GM21528 (cell line): Measurements from ENCODE around the gene DERA.
"Not testable (repeated sequence)": the region's sequence is repeated elsewhere in the genome, so short reads cannot be mapped to it uniquely, and the experiment has no call there.

Experiments
- ATAC-seq: cut with Tn5 transposase; IDR thresholded peaks from one replicate; pipeline ENCODE4 v1.9.1; 2021; ENCODE audit warnings: mild to moderate bottlenecking, moderate library complexity; ENCODE audit not compliant: unreplicated experiment, low FRiP score

Gene DERA

DNA sequence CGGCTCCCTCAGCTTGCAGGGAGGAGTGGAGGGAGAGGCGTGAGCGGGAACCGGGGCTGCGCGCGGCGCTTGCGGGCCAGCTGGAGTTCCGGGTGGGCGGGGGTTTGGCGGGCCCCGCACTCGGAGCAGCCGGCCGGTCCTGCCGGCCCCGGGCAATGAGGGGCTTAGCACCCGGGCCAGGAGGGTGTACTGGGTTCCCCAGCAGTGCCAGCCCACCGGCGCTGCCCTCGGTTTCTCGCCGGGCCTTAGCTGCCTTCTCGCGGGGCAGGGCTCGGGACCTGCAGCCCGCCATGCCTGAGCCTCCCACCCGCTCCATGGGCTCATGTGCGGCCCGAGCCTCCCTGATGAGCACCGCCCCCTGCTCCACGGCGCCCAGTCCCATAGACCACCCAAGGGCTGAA, 146.2 kb downstream of the DERA start:
- ATAC-seq, result not testable (repeated sequence)

DNA sequence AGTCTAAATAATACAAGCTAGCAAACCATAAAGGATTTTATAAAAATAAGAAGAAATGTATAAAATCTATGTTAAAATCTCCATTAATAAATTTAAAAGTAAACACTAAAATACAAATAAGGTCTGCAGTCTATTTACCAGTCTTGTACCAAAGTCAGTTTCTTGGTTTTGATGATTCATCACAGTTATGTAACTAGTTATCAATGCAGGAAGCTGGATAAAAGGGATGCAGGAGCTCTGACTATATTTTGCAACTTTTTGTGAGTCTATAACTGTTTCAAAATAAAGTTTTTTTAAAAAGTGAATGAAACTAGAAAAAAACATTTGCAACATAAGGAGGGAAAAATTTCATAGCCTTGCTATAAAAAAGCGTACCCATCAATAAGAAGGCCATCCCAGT, 151.5 kb downstream of the DERA start:
- ATAC-seq, result no peak

DNA sequence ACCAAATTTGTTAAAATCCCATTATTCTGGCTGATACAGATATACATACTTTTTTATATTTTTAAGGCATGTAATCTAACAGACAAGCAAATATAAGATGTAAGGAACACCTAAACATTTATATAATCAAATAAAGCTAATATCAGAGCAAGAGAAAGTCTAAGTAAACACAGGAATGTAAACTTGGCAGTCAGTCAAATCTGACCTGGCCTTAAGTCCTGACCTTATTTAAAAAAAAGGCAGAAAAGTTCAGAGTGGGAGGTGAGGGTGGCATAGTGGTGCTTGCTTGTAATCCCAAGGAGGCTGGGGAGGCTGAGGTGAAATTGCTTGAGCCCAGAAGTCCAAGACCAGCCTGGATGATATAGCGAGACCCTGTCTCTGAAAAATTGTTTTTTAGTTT, 152.6 kb downstream of the DERA start:
- ATAC-seq, result no peak

DNA sequence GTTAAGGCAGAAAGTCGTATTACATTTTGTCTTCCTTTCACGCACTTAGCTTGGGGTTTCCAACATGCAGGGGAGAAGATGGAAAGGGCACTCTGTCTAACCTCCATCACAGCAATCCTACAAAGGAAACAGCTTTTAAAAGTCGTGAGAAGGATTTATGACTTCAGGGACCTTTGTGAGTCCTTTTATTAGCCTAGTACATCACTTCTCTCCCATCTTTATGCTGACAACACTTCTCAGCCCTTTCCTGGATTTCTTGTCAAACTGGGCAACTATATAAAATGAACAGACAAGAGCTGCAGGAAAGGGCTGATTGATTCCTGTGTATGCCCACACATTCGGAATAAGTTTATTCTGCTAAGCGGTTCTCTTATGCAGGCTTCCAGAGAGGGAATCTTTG, 159.0 kb downstream of the DERA start:
- no peak for ATAC-seq

DNA sequence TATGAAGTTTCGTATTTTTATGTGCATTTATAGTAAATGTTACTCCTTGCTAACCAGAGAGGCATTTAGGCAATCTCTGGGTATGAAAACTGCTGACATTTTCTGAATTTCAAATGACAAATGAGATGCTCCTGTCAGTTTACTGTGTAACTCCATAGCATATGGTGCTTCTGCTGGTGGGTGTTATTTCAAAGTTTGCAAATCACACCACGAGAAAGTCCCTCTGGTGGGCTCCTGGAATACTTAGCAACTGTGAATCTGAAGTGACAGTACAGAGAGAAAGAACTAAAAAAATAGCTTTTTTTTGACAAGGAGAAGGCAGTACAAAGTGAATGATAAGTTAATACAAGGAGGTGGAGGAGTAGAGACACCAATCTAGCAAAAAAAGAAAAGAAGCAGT, 161.5 kb downstream of the DERA start:
- no peak for ATAC-seq

DNA sequence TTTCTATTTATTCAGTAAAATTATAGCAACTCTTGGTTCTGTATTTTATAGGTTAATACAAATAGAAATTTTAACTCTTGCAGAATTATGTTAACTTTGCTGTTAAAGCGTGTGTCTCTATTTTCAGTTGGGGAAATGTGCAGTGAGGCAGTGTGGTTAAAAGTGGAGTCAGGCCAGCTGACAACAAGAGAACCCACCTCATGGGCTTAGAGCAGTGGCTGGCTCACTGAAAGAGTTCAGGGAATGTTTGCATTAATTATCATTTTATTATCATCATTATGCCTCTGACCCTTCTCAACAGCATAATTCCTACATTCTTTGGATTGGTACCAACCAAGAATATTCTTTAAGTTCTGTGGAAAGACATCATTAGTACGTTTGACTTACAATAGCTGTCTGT, 163.8 kb downstream of the DERA start:
- no peak for ATAC-seq

DNA sequence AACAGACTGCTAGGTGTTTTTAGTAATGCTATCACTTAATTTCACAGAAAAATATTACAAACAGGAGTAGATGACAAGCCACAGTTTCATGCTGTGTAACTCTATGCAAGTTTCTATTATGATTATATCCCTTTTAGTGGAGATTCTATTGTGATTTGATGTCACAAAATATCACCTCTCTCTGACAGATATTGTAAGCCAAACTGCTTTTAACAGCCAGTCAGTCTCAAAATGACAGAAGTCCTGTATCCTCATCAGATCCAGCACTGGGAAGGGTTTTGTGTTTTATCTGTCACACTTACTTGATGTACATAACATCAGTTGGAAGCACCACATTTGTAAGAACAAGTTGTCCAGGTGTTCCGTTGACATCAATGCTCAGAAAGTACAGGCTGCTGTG, 164.8 kb downstream of the DERA start:
- no peak for ATAC-seq

DNA sequence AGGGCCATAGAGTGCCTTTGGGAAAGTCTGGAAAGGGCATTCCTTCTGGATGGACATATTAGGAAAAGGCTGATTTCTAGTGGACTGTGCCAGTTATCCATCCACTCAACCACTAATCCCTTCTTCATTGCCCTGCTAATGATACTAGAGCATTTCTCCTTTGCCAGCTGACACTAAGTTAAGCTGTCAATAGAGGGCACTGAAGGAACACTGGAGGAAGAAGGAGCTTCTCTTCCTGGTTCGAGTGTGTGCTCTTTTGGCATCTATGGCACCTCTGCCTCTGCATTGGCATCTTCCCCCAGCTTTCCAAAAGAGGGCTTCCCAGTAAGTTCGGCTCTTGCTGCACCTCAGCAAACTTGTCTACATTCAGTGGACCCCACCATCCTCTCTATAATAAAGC, 165.4 kb downstream of the DERA start:
- ATAC-seq, result peak; percentile 70

DNA sequence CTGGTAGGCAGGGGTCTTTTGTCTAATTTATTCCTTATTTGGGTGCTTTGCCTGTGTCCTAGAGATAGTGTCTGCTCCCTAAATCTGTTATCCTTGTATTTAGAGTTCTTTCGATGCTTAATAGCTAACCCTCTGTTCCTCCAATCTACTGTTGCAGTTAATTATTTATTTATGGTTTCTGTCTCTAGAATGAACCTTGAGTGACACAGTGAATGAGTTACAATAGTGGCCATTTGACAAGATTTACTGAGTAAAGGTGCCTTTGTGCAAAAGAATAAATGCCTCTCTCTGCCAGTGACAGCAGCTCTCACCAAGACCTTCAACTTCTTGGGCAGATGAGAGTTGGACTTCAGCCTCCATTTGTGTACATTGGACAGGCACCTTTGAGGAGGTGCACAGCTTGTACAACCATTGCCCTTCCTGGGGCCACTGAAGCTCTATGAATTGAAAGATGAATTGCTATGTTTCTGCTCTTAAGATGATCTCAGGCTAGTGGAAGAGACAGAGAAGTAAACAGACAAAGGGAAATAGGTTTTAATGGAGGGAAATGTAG, 165.9 kb downstream of the DERA start:
- peak; percentile 34 for ATAC-seq

DNA sequence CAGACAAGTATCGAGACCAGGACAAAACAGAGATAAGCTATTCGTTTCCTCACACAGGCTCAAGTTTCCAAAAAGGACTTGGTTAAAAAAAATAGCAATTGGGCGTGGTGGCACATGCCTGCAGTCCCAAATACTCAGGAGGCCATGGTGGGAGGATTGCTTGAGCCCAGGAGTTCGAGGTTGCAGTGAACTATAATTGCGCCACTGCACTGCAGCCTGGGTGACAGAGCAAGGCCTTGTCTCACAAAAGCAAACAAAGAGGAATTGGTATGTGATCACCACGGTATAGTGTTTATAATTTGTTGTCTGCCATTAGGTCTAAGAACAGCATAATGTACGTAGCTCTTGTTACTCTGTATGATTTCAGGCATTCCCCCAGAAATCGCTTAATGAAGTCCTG, 175.3 kb downstream of the DERA start:
- ATAC-seq, result no peak

DNA sequence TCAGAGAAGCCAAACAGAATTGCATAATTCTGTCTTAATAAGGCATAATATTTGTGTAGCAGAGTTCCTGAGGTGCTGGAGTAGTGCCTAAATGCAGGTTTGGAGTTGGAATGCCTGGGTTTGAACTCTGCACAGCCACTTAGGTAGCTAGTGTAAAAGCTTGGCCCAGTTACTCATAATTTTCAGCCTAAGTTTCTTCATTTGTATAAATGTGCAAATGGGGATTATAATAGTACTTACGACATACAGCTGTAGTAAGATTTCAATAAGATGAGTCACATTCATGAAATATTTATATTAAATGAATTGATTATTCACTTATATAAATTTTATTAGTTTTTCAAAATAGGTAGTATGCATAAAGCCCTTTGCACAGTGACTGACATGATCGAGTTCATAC, 175.8 kb downstream of the DERA start:
- no peak for ATAC-seq
